CD14-positive monocyte (primary cell): Measurements from ENCODE around the gene NUP50. TPM values are rescaled to one million over a fixed set of nuclear protein-coding genes. Genes with fewer than 3 reads are reported as not detected.
A peak's percentile ranks its signal among the peaks of the same experiment; 100 is the strongest.

ENCODE experiments used
- DNase-seq, 3 donors: peaks; one replicate each; pipeline ENCODE4 v3.0.0-alpha.2; 2011 to 2022
- H2AFZ ChIP-seq: 2 replicates; pipeline ENCODE4 v1.6.0; 2012; ENCODE audit warnings: mild to moderate bottlenecking, low read depth, low read length, inconsistent platforms; ENCODE audit not compliant: insufficient read depth, poor library complexity, severe bottlenecking
- H3K27ac ChIP-seq, 2 donors: 1 replicate in 1 of 2; 2 replicates in 1 of 2; pipeline ENCODE4 v1.5.1; 2012 to 2013; ENCODE audit warnings: low read length in 2 of 2, control low read depth in 1 of 2, inconsistent platforms in 1 of 2, low read depth in 1 of 2, mild to moderate bottlenecking in 1 of 2
- H3K27me3 ChIP-seq, 2 donors: one replicate each; pipeline versions ENCODE4 v1.6.0 to v1.6.1; 2011 to 2013; ENCODE audit warnings: low read length in 2 of 2; ENCODE audit not compliant: control insufficient read depth in 2 of 2, insufficient read depth in 2 of 2
- H3K36me3 ChIP-seq, 2 donors: replicated peaks in 1 of 2; 1 replicate in 1 of 2; 2 replicates in 1 of 2; pipeline versions ENCODE4 v1.5.1 to v1.6.1; 2012 to 2013; ENCODE audit warnings: low read length in 2 of 2, control low read depth in 1 of 2, inconsistent platforms in 1 of 2, mild to moderate bottlenecking in 1 of 2; ENCODE audit not compliant: insufficient read depth in 2 of 2, control insufficient read depth in 1 of 2
- H3K4me1 ChIP-seq, 2 donors: 1 replicate in 1 of 2; 2 replicates in 1 of 2; pipeline versions ENCODE4 v1.5.1 to v1.6.1; 2012 to 2013; ENCODE audit warnings: low read length in 2 of 2, control low read depth in 1 of 2, inconsistent platforms in 1 of 2, mild to moderate bottlenecking in 1 of 2, moderate library complexity in 1 of 2; ENCODE audit not compliant: insufficient read depth in 2 of 2, control insufficient read depth in 1 of 2
- H3K4me2 ChIP-seq: replicated peaks from 2 replicates; pipeline ENCODE3; 2012; ENCODE audit warnings: low read length, moderate library complexity, mild to moderate bottlenecking; ENCODE audit not compliant: poor library complexity, severe bottlenecking; ENCODE audit errors: extremely low read depth
- H3K4me3 ChIP-seq, 3 experiments: fragments of 200-600 bp in 1 of 3; sonication (generic) in 1 of 3; replicated peaks in 1 of 3; 1 replicate in 2 of 3; 2 replicates in 1 of 3; pipeline ENCODE4 v1.5.1; 2011 to 2013; ENCODE audit warnings: low read length in 3 of 3, mild to moderate bottlenecking in 3 of 3, control low read depth in 2 of 3, low read depth in 2 of 3, inconsistent platforms in 1 of 3, moderate library complexity in 1 of 3
- H3K79me2 ChIP-seq: 2 replicates; pipeline ENCODE4 v1.6.0; 2012; ENCODE audit warnings: mild to moderate bottlenecking, control low read depth, inconsistent platforms, low read length, moderate library complexity; ENCODE audit not compliant: insufficient read depth
- H3K9ac ChIP-seq: 2 replicates; pipeline ENCODE4 v1.6.0; 2017; ENCODE audit warnings: low read length, mild to moderate bottlenecking; ENCODE audit not compliant: insufficient read depth, poor library complexity, severe bottlenecking
- H3K9me3 ChIP-seq, 2 donors: replicated peaks in 1 of 2; 1 replicate in 1 of 2; 2 replicates in 1 of 2; pipeline versions ENCODE4 v1.5.1 to v1.6.1; 2012 to 2013; ENCODE audit warnings: low read length in 2 of 2, control low read depth in 1 of 2; ENCODE audit not compliant: control insufficient read depth in 1 of 2, insufficient read depth in 1 of 2
- H4K20me1 ChIP-seq: 2 replicates; pipeline ENCODE4 v1.6.0; 2012; ENCODE audit warnings: mild to moderate bottlenecking, low read length, control low read depth, moderate library complexity; ENCODE audit not compliant: insufficient read depth
- H3K27ac Mint-ChIP-seq, 7 donors: one replicate each; pipeline ENCODE4 v1.8.0; 2020; ENCODE audit warnings: mild to moderate bottlenecking in 7 of 7, mixed read lengths in 7 of 7, moderate library complexity in 6 of 7, inconsistent platforms in 2 of 7
- H3K27me3 Mint-ChIP-seq, 3 donors: one replicate each; pipeline ENCODE4 v1.8.0; 2021 to 2022; ENCODE audit warnings: low read depth in 3 of 3, mild to moderate bottlenecking in 3 of 3, mixed read lengths in 3 of 3, moderate library complexity in 3 of 3, inconsistent platforms in 1 of 3
- H3K36me3 Mint-ChIP-seq, 2 donors: one replicate each; pipeline ENCODE4 v1.8.0; 2020; ENCODE audit warnings: mixed read lengths in 2 of 2, inconsistent platforms in 1 of 2, mild to moderate bottlenecking in 1 of 2
- H3K4me1 Mint-ChIP-seq: one replicate; pipeline ENCODE4 v1.8.0; 2020; ENCODE audit warnings: mild to moderate bottlenecking, mixed read lengths
- H3K4me3 Mint-ChIP-seq, 2 donors: one replicate each; pipeline ENCODE4 v1.8.0; 2020; ENCODE audit warnings: mild to moderate bottlenecking in 2 of 2, mixed read lengths in 2 of 2, moderate library complexity in 1 of 2
- H3K9me3 Mint-ChIP-seq, 7 donors: one replicate each; pipeline ENCODE4 v1.8.0; 2020 to 2022; ENCODE audit warnings: mixed read lengths in 7 of 7, mild to moderate bottlenecking in 6 of 7, moderate library complexity in 6 of 7, inconsistent platforms in 2 of 7
- CTCF ChIP-seq: fragments of 200-600 bp; IDR thresholded peaks from one replicate; pipeline ENCODE4 v1.8.0; 2022; ENCODE audit warnings: antibody characterized with exemption, mild to moderate bottlenecking
- WGBS: methylation state at CpG from one replicate; pipeline ENCODE4 v1.1.5; 2013; ENCODE audit warnings: missing lambda C conversion rate; ENCODE audit not compliant: insufficient coverage; 5-methylcytosine and 5-hydroxymethylcytosine counted together
- intact Hi-C, 2 donors: fragments of 100-400 bp; cut with micrococcal nuclease; formaldehyde crosslinking; loops; one replicate each; pipeline versions ENCODE4 v1.15.0 to v1.15.1; 2023
- polyA minus RNA-seq: library from RNA; depleted of rRNA, polyadenylated mRNA; stranded (reverse); fragments of >200 nt; gene quantifications from 2 replicates; pipeline ENCODE4 v1.2.3, GENCODE V29; 2012
- polyA plus RNA-seq, 3 donors: library from polyadenylated mRNA; depleted of rRNA in 1 of 3; unstranded in 2 of 3; stranded (reverse) in 1 of 3; fragments of 300-500 nt in 2 of 3; fragments of >200 nt in 1 of 3; fragmentation: Illumina TruSeq in 2 of 3; gene quantifications; 1 replicate in 2 of 3; 2 replicates in 1 of 3; pipeline ENCODE4 v1.2.3, GENCODE V29; 2012 to 2021
- total RNA-seq, 12 experiments: library from RNA in 1 of 12; stranded (reverse) in 1 of 12; fragments of 120-200 nt in 1 of 12; gene quantifications; one replicate each; pipeline ENCODE4 v1.2.4 and lab custom pipeline; 2013 to 2026; ENCODE audit warnings: mixed read lengths in 6 of 12, inconsistent platforms in 1 of 12

The NUP50 gene
- total RNA-seq (2013) = 71.3 TPM
- polyA plus RNA-seq = 10 to 100 TPM; 23.4 to 28.4 (median 26.9) TPM
- 56.2 and 99.6 TPM in 2 replicates for polyA minus RNA-seq
- total RNA-seq (lab: John Stamatoyannopoulos, UW) = 42.2 to 205 (median 130) reads per million in 11 experiments

- Mint-ChIP-seq H3K27ac (peak within 1 kb of the TSS; percentile 90 to 98 (median 96)), H3K4me1 (peaks cover 70% of the 10 kb centered on the region), H3K36me3 (peaks cover 16 to 28% of the 10 kb centered on the region in 2 donors), H3K9me3 (no peaks in the 10 kb centered on the region), H3K27me3 (no peaks in the 10 kb centered on the region), H3K4me3 (peak within 1 kb of the TSS; percentile 86 to 96)
- H3K27me3 ChIP-seq = no peaks in the 10 kb centered on the region
- TF ChIP-seq CTCF = no peak
- peaks cover 10% of the 10 kb centered on the region for H4K20me1 ChIP-seq
- under 1% methylated on average over 83 of the region's 100 CpGs for WGBS
- no peaks in the 10 kb centered on the region for H3K9me3 ChIP-seq
- peaks cover 6 to 7% of the 10 kb centered on the region in 2 donors for H3K36me3 ChIP-seq
- peak; percentile 97 to 99 (median 98) for DNase-seq
- H2AFZ ChIP-seq = peak within 1 kb of the TSS; percentile 76
- peak within 1 kb of the TSS; percentile 89 to 96 for H3K27ac ChIP-seq
- H3K4me2 ChIP-seq = peak within 1 kb of the TSS; percentile 98
- intact Hi-C loops = loop anchor here in 1 of 2 donors (10.0 kb wide), 1 partner anchor 881 kb away; no protein-coding TSS in a partner anchor
- peak within 1 kb of the TSS; percentile 94 for H3K9ac ChIP-seq
- H3K79me2 ChIP-seq = peaks cover 93% of the 10 kb centered on the region
- peak within 1 kb of the TSS; percentile 74 to 98 (median 75) for H3K4me3 ChIP-seq
- peaks cover 82 to 90% of the 10 kb centered on the region in 2 donors for H3K4me1 ChIP-seq
Measured at GRCh38 chr22:45163451-45164269, at the start of gene NUP50. TSS of gene NUP50 (plus strand) at chr22:45163925. CDS start at chr22:45168178, 4,253 bp downstream.

- Histone ChIP-seq H3K4me1 (no peaks in the 10 kb centered on the region), H3K9me3 (no peaks in the 10 kb centered on the region), H3K79me2 (no peaks in the 10 kb centered on the region), H3K4me3 (no peak overlapping the region), H3K27me3 (no peaks in the 10 kb centered on the region), H3K9ac (no peak overlapping the region), H3K4me2 (no peak overlapping the region), H3K36me3 (no peaks in the 10 kb centered on the region), H2AFZ (no peak overlapping the region), H3K27ac (no peak overlapping the region), H4K20me1 (no peaks in the 10 kb centered on the region)
- Mint-ChIP-seq H3K27ac (peak overlapping the region in 1 of 7 donors; percentile 35), H3K36me3 (no peaks in the 10 kb centered on the region), H3K4me1 (peaks cover 5% of the 10 kb centered on the region), H3K9me3 (peaks cover 2 to 17% (median 7%) of the 10 kb centered on the region in 7 donors), H3K4me3 (no peak overlapping the region), H3K27me3 (peaks cover 0 to 7% (median 7%) of the 10 kb centered on the region in 3 donors)
- intact Hi-C loops = no loop called here
- TF ChIP-seq CTCF = no peak
- DNase-seq = no peak
- WGBS = 94% methylated on average over 6 of the region's 9 CpGs
Measured at GRCh38 chr22:45120440-45120839, 43.3 kb upstream of the NUP50 start.
